A549 (cell line): ENCODE measurements around the gene ITPRID1. TPM values are rescaled to one million over a fixed set of nuclear protein-coding genes. Genes with fewer than 3 reads are reported as not detected.

Source experiments
- ATAC-seq, 2 experiments: fragments of 200-7000 bp in 1 of 2; fragments of >200 bp in 1 of 2; cut with Nextera tagmentation in 1 of 2; cut with Tn5 transposase in 1 of 2; 3 replicates each; pipeline versions ENCODE4 v1.8.0 to v1.9.1; 2018 to 2020; ENCODE audit warnings: mild to moderate bottlenecking in 1 of 2, moderate library complexity in 1 of 2
- CTCF ChIA-PET: fragments of 300-600 bp; sonication (Branson Sonifier 250); formaldehyde crosslinking; extraction: SDS; loops from one replicate; lab custom pipeline; 2021; ENCODE audit warnings: antibody characterized with exemption, inconsistent platforms; lab: Yijun Ruan, JAX
- POLR2A ChIA-PET: fragments of 350-600 bp; formaldehyde crosslinking; extraction: SDS; loops from one replicate; lab custom pipeline; 2021; ENCODE audit warnings: antibody characterized with exemption, inconsistent platforms; lab: Yijun Ruan, JAX
- DNase-seq, 2 experiments: peaks; one replicate each; pipeline versions ENCODE4 v3.0.0 to v3.0.0-alpha.2; 2011 to 2016; ENCODE audit warnings: low read depth in 1 of 2, low spot score in 1 of 2
- FAIRE-seq: peaks from 2 replicates; lab custom pipeline; 2011; peaks lifted over from hg19 to GRCh38; lab: Jason Lieb, UNC
- H3K27ac ChIP-seq, 2 experiments: fragments of >200 bp; sonication (Bioruptor Twin); formaldehyde crosslinking; 3 replicates each; pipeline ENCODE4 v1.5.1; 2016 to 2017
- H3K4me1 ChIP-seq: fragments of >200 bp; sonication (Bioruptor Twin); formaldehyde crosslinking; 3 replicates; pipeline ENCODE4 v1.6.1; 2016
- H3K4me2 ChIP-seq: fragments of >200 bp; sonication (Bioruptor Twin); formaldehyde crosslinking; 3 replicates; pipeline ENCODE4 v1.6.1; 2016
- H3K4me3 ChIP-seq: fragments of >200 bp; sonication (Bioruptor Twin); formaldehyde crosslinking; 3 replicates; pipeline ENCODE4 v1.5.1; 2016
- H3K9me3 ChIP-seq: fragments of >200 bp; sonication (Bioruptor Twin); formaldehyde crosslinking; 3 replicates; pipeline ENCODE4 v1.6.1; 2016
- BCL3 ChIP-seq: fragments of >200 bp; sonication (Bioruptor Twin); formaldehyde crosslinking; IDR thresholded peaks from 3 replicates; pipeline ENCODE4 v1.6.1; 2016
- BHLHE40 ChIP-seq: IDR thresholded peaks from 2 replicates; pipeline ENCODE4 v1.6.1; 2012; ENCODE audit warnings: low read depth, low read length, inconsistent platforms
- CHD2 ChIP-seq: fragments of 150-350 bp; IDR thresholded peaks from 2 replicates; pipeline ENCODE4 v1.6.1; 2014; ENCODE audit warnings: low read length; ENCODE audit not compliant: partially characterized antibody
- CHD4 ChIP-seq: fragments of 200-600 bp; sonication (generic); IDR thresholded peaks from 2 replicates; pipeline ENCODE4 v1.6.1; 2016; ENCODE audit warnings: antibody characterized with exemption, mild to moderate bottlenecking, borderline replicate concordance
- HDAC2 ChIP-seq: fragments of 200-600 bp; sonication (generic); IDR thresholded peaks from 2 replicates; pipeline ENCODE4 v1.6.1; 2016
- HMGXB4 ChIP-seq: fragments of 250-450 bp; sonication (Bioruptor Pico); IDR thresholded peaks from 2 replicates; pipeline ENCODE4 v1.5.0; 2021; ENCODE audit warnings: mild to moderate bottlenecking, moderate library complexity, borderline replicate concordance
- HOXB13 ChIP-seq: fragments of 250-450 bp; sonication (Bioruptor Pico); IDR thresholded peaks from 2 replicates; pipeline ENCODE4 v1.5.0; 2020; ENCODE audit warnings: low read depth, mild to moderate bottlenecking, moderate library complexity
- JUN ChIP-seq, 2 experiments: fragments of >200 bp; sonication (Bioruptor Twin); formaldehyde crosslinking; IDR thresholded peaks; 2 replicates in 1 of 2; 3 replicates in 1 of 2; pipeline ENCODE4 v1.6.1; 2016 to 2017
- KDM5A ChIP-seq: fragments of 200-600 bp; sonication (generic); IDR thresholded peaks from 2 replicates; pipeline ENCODE4 v1.6.1; 2016; ENCODE audit warnings: antibody characterized with exemption, mild to moderate bottlenecking
- MAZ ChIP-seq: fragments of 150-350 bp; IDR thresholded peaks from 2 replicates; pipeline ENCODE4 v1.6.1; 2014; ENCODE audit warnings: antibody characterized with exemption, low read depth, low read length, borderline replicate concordance
- MYC ChIP-seq: IDR thresholded peaks from 2 replicates; pipeline ENCODE4 v1.6.1; 2012; ENCODE audit warnings: mild to moderate bottlenecking, inconsistent platforms, low read length, improper control_type of control experiment, borderline replicate concordance
- NR3C1 ChIP-seq: fragments of >200 bp; sonication (Bioruptor Twin); formaldehyde crosslinking; IDR thresholded peaks from 3 replicates; pipeline ENCODE4 v1.6.1; 2017
- PHF8 ChIP-seq: fragments of 200-600 bp; sonication (generic); IDR thresholded peaks from 2 replicates; pipeline ENCODE4 v1.6.1; 2016; ENCODE audit warnings: low read depth, mild to moderate bottlenecking, antibody characterized with exemption, moderate library complexity, borderline replicate concordance
- USF2 ChIP-seq: fragments of 450-650 bp; IDR thresholded peaks from 2 replicates; pipeline ENCODE4 v1.6.1; 2014; ENCODE audit warnings: antibody characterized with exemption
- ZC3H11A ChIP-seq: fragments of 450-650 bp; IDR thresholded peaks from 2 replicates; pipeline ENCODE4 v1.6.1; 2014; ENCODE audit warnings: antibody characterized with exemption, mild to moderate bottlenecking
- WGBS: methylation state at CpG from one replicate; pipeline ENCODE4 v1.1.6; 2017; ENCODE audit errors: missing lambda C conversion rate; 5-methylcytosine and 5-hydroxymethylcytosine counted together
- polyA plus RNA-seq, 4 experiments: library from polyadenylated mRNA; depleted of rRNA in 3 of 4; stranded (reverse); fragments of >200 nt; fragmentation: RNase III in 1 of 4; extraction: RNeasy Plus Mini Kit Qiagen cat#74134 plus additional on column Dnase treatment in 1 of 4; gene quantifications; 2 replicates in 3 of 4; 3 replicates in 1 of 4; pipeline ENCODE4 v1.2.3, GENCODE V29; 2011 to 2017
- TF ChIP-seq, protein P1 (sequence below): fragments of 150-350 bp; IDR thresholded peaks from 2 replicates; pipeline ENCODE4 v1.6.1; 2014; ENCODE audit warnings: low read depth, mild to moderate bottlenecking, low read length

Gene ITPRID1
- polyA plus RNA-seq, 2 of the 4 experiments (the other 2 are of a cell fraction) = not detected

DNA sequence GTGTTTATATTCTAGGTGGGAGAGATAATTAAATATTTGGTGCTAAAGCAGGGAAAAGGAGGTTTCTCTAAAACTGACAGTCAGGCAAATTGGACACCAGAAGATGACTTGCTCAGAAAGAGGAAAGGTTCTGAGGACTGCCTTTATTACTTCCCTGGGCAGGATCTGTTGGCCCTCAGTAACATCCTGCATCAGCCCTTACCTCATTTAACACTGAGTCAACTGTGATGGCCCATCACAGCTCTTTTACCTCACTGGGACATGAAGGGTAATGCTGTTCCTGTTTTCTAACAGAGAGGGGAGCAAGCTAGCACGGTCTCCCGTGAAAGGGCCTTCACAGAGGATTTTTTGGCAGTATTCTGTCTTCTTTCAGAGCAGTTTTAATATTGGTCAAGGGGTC lies 185.2 kb downstream of the ITPRID1 start:
- CTCF ChIA-PET = no interaction called here
- DNase-seq = no peak
- H3K27ac ChIP-seq = no peak overlapping the region
- no peak for TF ChIP-seq PHF8
- TF ChIP-seq MAZ = no peak
- no peak for TF ChIP-seq BHLHE40
- no peak for TF ChIP-seq HMGXB4 (CRISPR knock-in tag)
- TF ChIP-seq USF2 = no peak
- no peak for TF ChIP-seq MYC
- TF ChIP-seq, protein P1, sequence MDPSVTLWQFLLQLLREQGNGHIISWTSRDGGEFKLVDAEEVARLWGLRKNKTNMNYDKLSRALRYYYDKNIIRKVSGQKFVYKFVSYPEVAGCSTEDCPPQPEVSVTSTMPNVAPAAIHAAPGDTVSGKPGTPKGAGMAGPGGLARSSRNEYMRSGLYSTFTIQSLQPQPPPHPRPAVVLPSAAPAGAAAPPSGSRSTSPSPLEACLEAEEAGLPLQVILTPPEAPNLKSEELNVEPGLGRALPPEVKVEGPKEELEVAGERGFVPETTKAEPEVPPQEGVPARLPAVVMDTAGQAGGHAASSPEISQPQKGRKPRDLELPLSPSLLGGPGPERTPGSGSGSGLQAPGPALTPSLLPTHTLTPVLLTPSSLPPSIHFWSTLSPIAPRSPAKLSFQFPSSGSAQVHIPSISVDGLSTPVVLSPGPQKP = no peak
- TF ChIP-seq HOXB13 (CRISPR knock-in tag) = no peak
- TF ChIP-seq HDAC2 = no peak
- no peak for TF ChIP-seq JUN (IDR thresholded peaks at IDR 0.05)
- no peak for TF ChIP-seq CHD4
- TF ChIP-seq, all 56 proteins: peak for 0
- ATAC-seq = no peak
- POLR2A ChIA-PET = no interaction called here
- H3K4me2 ChIP-seq = no peak overlapping the region
- no peaks in the 10 kb centered on the region for H3K9me3 ChIP-seq
- no peaks in the 10 kb centered on the region for H3K4me1 ChIP-seq
- H3K4me3 ChIP-seq = no peak overlapping the region
- WGBS = 25% methylated on average over 2 of the region's 2 CpGs
- FAIRE-seq = no peak

GRCh38 chr7:31702354-31702753 lies 188.5 kb downstream of the ITPRID1 start:
- Histone ChIP-seq H3K4me1 (no peaks in the 10 kb centered on the region), H3K27ac (no peak overlapping the region), H3K9me3 (no peaks in the 10 kb centered on the region), H3K4me3 (no peak overlapping the region), H3K4me2 (no peak overlapping the region)
- DNase-seq (no peak), ATAC-seq (no peak), FAIRE-seq (no peak)
- no peak for TF ChIP-seq USF2
- 25% methylated on average over 3 of the region's 3 CpGs for WGBS
- ChIA-PET CTCF (interaction anchor here (1.3 to 2.1 kb wide), 3 partner anchors 9 to 502 kb away, joined by 3 to 5 read pairs (median 5); no protein-coding TSS in a partner anchor), POLR2A (no interaction called here)

DNA sequence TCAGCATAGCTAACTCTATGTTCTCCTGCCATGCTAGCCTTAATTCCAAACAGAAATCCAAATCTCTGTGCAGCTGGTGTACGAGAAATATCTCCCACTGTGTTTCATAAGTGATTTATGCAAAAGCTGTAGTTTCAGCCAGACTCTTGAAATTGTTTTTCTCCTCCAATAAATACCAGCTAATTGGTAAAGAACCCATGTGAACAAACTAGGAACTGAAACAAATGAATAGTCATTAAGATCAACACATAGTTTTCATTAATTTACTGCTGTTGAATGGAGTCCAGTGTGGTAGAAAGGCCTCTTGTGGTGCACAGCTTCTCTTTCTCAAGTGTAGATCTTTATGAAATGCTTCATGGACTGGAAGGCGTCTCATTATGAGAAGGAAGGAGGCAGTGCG lies 191.5 kb downstream of the ITPRID1 start:
- Histone ChIP-seq H3K4me2 (no peak overlapping the region), H3K4me3 (no peak overlapping the region), H3K4me1 (no peaks in the 10 kb centered on the region), H3K27ac (no peak overlapping the region), H3K9me3 (no peaks in the 10 kb centered on the region)
- ChIA-PET POLR2A (no interaction called here), CTCF (interaction anchor here (1.0 to 1.1 kb wide), 2 partner anchors 39 to 72 kb away, joined by 3 to 4 read pairs; no protein-coding TSS in a partner anchor)
- ATAC-seq (no peak), DNase-seq (no peak), FAIRE-seq (no peak)
- WGBS = 55% methylated on average over 3 of the region's 3 CpGs
- no peak for TF ChIP-seq CHD2
- TF ChIP-seq NR3C1 = no peak
- no peak for TF ChIP-seq KDM5A
- TF ChIP-seq BCL3 = no peak
- no peak for TF ChIP-seq HDAC2
- no peak for TF ChIP-seq USF2
- no peak for TF ChIP-seq ZC3H11A
- no peak for TF ChIP-seq HMGXB4 (CRISPR knock-in tag)
- no peak for TF ChIP-seq JUN (IDR thresholded peaks at IDR 0.05)
